Activated CD8-positive, alpha-beta T cell treated with anti-CD3 and anti-CD28 coated beads, Interleukin-2, amount 10 ng/mL, durations not matched to agents 7 days and 5 days (primary cell): ENCODE measurements around the gene TRERF1. TPM values are rescaled to one million over a fixed set of nuclear protein-coding genes. Genes with fewer than 3 reads are reported as not detected.
A peak's percentile ranks its signal among the peaks of the same experiment; 100 is the strongest.

Experiments
- ATAC-seq: fragments of 150-1000 bp; cut with Tn5 transposase; one replicate; pipeline ENCODE4 v1.10.0; 2021; ENCODE audit warnings: moderate library complexity
- CTCF ChIA-PET: fragments of 350-600 bp; sonication (Branson Sonifier 250); formaldehyde crosslinking; loops from one replicate; lab custom pipeline; 2021; ENCODE audit warnings: antibody characterized with exemption; lab: Charles Lee
- POLR2A ChIA-PET: fragments of 350-600 bp; sonication (Branson Sonifier 250); formaldehyde crosslinking; loops from one replicate; lab custom pipeline; 2021; ENCODE audit warnings: antibody characterized with exemption; lab: Charles Lee
- DNase-seq: peaks from one replicate; pipeline ENCODE4 v3.0.0-alpha.2; 2020
- H3K27ac Mint-ChIP-seq: one replicate; pipeline ENCODE4 v1.8.0; 2021; ENCODE audit warnings: mild to moderate bottlenecking, mixed read lengths
- H3K27me3 Mint-ChIP-seq: one replicate; pipeline ENCODE4 v1.8.0; 2021; ENCODE audit warnings: low read depth, mixed read lengths
- H3K36me3 Mint-ChIP-seq: one replicate; pipeline ENCODE4 v1.8.0; 2021; ENCODE audit warnings: low read depth, mixed read lengths
- H3K4me1 Mint-ChIP-seq: one replicate; pipeline ENCODE4 v1.8.0; 2021; ENCODE audit warnings: low read depth, mixed read lengths
- H3K4me3 Mint-ChIP-seq: one replicate; pipeline ENCODE4 v1.8.0; 2021; ENCODE audit warnings: mild to moderate bottlenecking, mixed read lengths
- H3K9me3 Mint-ChIP-seq: one replicate; pipeline ENCODE4 v1.8.0; 2022; ENCODE audit warnings: mixed read lengths; ENCODE audit not compliant: insufficient read depth
- total RNA-seq, 2 experiments: library from RNA; stranded (reverse); gene quantifications; one replicate each; pipeline ENCODE4 v1.2.3, GENCODE V29; 2021

TRERF1 gene
- total RNA-seq, 2 experiments from 2014 or later = 11.3 to 11.8 TPM

- ATAC-seq (peak; percentile 31), DNase-seq (peak; percentile 34)
- H3K27ac Mint-ChIP-seq = peak overlapping the region; percentile 67
- peaks cover 4% of the 10 kb centered on the region for H3K36me3 Mint-ChIP-seq
- ChIA-PET POLR2A (interaction anchor here (0.7 to 1.6 kb wide), 4 partner anchors 13 to 201 kb away, joined by 3 to 6 read pairs (median 4); no protein-coding TSS in a partner anchor), CTCF (interaction anchor here (1.0 to 6.2 kb wide), 4 partner anchors 11 to 143 kb away, joined by 5 to 52 read pairs (median 14); no protein-coding TSS in a partner anchor)
- H3K27me3 Mint-ChIP-seq = no peaks in the 10 kb centered on the region
- no peaks in the 10 kb centered on the region for H3K9me3 Mint-ChIP-seq
- H3K4me1 Mint-ChIP-seq = peaks cover 52% of the 10 kb centered on the region
- H3K4me3 Mint-ChIP-seq = no peak overlapping the region
Observed at GRCh38 chr6:42404484-42404883, 47.2 kb downstream of the TRERF1 start.

- ChIA-PET POLR2A (interaction anchor here (0.7 to 2.5 kb wide), 3 partner anchors 14 to 19 kb away, joined by 3 to 21 read pairs (median 6); no protein-coding TSS in a partner anchor), CTCF (interaction anchor here (1.0 to 6.2 kb wide), 6 partner anchors 12 to 143 kb away, joined by 3 to 52 read pairs (median 8); no protein-coding TSS in a partner anchor)
- Mint-ChIP-seq H3K27ac (peak overlapping the region; percentile 67), H3K27me3 (no peaks in the 10 kb centered on the region), H3K4me3 (no peak overlapping the region), H3K36me3 (peaks cover 4% of the 10 kb centered on the region), H3K4me1 (peaks cover 52% of the 10 kb centered on the region), H3K9me3 (no peaks in the 10 kb centered on the region)
- ATAC-seq (no peak), DNase-seq (no peak)
Observed at GRCh38 chr6:42403831-42404230, 47.9 kb downstream of the TRERF1 start.

DNA sequence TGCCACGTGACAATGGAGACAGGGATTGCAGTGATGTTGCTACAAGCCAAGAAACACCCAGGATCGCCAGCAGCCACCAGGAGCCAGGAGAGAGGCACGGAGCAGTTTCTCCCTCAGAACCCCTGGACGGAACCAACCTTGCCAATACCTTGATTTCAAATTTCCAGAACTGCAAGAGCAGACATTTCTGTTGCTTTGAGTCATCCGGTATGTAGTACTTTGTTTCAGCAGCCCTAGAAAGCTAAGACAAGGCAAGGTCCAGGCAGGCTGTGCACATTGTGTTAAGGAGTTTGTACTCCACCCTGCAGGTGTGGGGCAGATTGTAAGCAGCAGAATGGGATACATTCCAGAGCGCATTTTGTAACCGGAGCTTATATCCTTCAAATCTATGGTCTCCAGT is 48.3 kb downstream of the TRERF1 start:
- ChIA-PET CTCF (interaction anchor here (1.0 to 6.2 kb wide), 7 partner anchors 12 to 144 kb away, joined by 3 to 52 read pairs (median 6); no protein-coding TSS in a partner anchor), POLR2A (interaction anchor here (0.7 to 2.5 kb wide), 4 partner anchors 12 to 19 kb away, joined by 3 to 21 read pairs (median 6); no protein-coding TSS in a partner anchor)
- peaks cover 4% of the 10 kb centered on the region for H3K36me3 Mint-ChIP-seq
- DNase-seq (no peak), ATAC-seq (no peak)
- no peaks in the 10 kb centered on the region for H3K9me3 Mint-ChIP-seq
- peaks cover 52% of the 10 kb centered on the region for H3K4me1 Mint-ChIP-seq
- H3K27ac Mint-ChIP-seq = no peak overlapping the region
- H3K27me3 Mint-ChIP-seq = no peaks in the 10 kb centered on the region
- no peak overlapping the region for H3K4me3 Mint-ChIP-seq

DNA sequence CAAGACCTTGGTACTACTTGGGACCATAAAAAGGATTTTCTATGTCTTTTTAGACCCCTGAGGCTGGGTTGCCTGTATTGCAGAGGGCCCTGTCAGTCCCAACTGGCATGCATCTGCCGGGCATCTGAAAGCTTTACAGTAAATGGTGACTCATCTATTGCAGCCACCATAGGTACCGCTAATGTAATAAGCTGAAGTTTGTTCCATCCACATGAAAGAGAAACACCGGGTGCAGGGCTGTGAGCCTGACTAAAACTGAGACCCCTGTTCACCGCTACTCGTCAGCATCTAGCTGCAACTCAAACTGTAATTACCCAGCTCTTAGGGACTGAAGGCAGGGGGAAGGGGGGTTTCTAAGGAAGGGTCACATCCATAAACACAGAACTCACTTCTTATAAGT is 49.5 kb downstream of the TRERF1 start:
- H3K36me3 Mint-ChIP-seq = peaks cover 4% of the 10 kb centered on the region
- H3K4me3 Mint-ChIP-seq = no peak overlapping the region
- H3K9me3 Mint-ChIP-seq = no peaks in the 10 kb centered on the region
- peak overlapping the region; percentile 47 for H3K27ac Mint-ChIP-seq
- DNase-seq = peak; percentile 68
- ChIA-PET POLR2A (interaction anchor here (0.6 to 2.5 kb wide), 10 partner anchors 10 to 124 kb away, joined by 3 to 21 read pairs (median 4); no protein-coding TSS in a partner anchor), CTCF (interaction anchor here (0.7 to 6.2 kb wide), 10 partner anchors 9 to 145 kb away, joined by 3 to 52 read pairs (median 4); no protein-coding TSS in a partner anchor)
- peak; percentile 88 for ATAC-seq
- H3K4me1 Mint-ChIP-seq = peaks cover 47% of the 10 kb centered on the region
- no peaks in the 10 kb centered on the region for H3K27me3 Mint-ChIP-seq

GRCh38 chr6:42401613-42401951 is 50.1 kb downstream of the TRERF1 start:
- no peak for DNase-seq
- H3K36me3 Mint-ChIP-seq = peaks cover 4% of the 10 kb centered on the region
- no peaks in the 10 kb centered on the region for H3K9me3 Mint-ChIP-seq
- peaks cover 48% of the 10 kb centered on the region for H3K4me1 Mint-ChIP-seq
- ATAC-seq = no peak
- POLR2A ChIA-PET = interaction anchor here (1.1 to 2.5 kb wide), 4 partner anchors 10 to 27 kb away, joined by 3 to 21 read pairs (median 6); no protein-coding TSS in a partner anchor
- H3K27ac Mint-ChIP-seq = no peak overlapping the region
- CTCF ChIA-PET = interaction anchor here (1.6 to 6.2 kb wide), 3 partner anchors 12 to 28 kb away, joined by 6 to 52 read pairs (median 17); no protein-coding TSS in a partner anchor
- no peak overlapping the region for H3K4me3 Mint-ChIP-seq
- no peaks in the 10 kb centered on the region for H3K27me3 Mint-ChIP-seq

- CTCF ChIA-PET = no interaction called here
- no peak overlapping the region for H3K27ac Mint-ChIP-seq
Observed at GRCh38 chr6:42400886-42401612, 50.7 kb downstream of the TRERF1 start.

GRCh38 chr6:42400061-42400760 is 51.5 kb downstream of the TRERF1 start:
- Mint-ChIP-seq H3K27ac (no peak overlapping the region), H3K4me3 (no peak overlapping the region), H3K9me3 (no peaks in the 10 kb centered on the region), H3K4me1 (peaks cover 54% of the 10 kb centered on the region), H3K27me3 (no peaks in the 10 kb centered on the region), H3K36me3 (peaks cover 4% of the 10 kb centered on the region)
- ChIA-PET POLR2A (no interaction called here), CTCF (no interaction called here)
- no peak for ATAC-seq
- DNase-seq = no peak

More at GRCh38 chr6:42400886-42401612, 50.7 kb downstream of the TRERF1 start:
- H3K4me3 Mint-ChIP-seq = no peak overlapping the region
- H3K27me3 Mint-ChIP-seq = no peaks in the 10 kb centered on the region
- H3K4me1 Mint-ChIP-seq = peaks cover 47% of the 10 kb centered on the region
- no peak for ATAC-seq
- no peak for DNase-seq
- no peaks in the 10 kb centered on the region for H3K9me3 Mint-ChIP-seq
- POLR2A ChIA-PET = no interaction called here
- H3K36me3 Mint-ChIP-seq = peaks cover 4% of the 10 kb centered on the region

GRCh38 chr6:42396720-42397119 is 55.0 kb downstream of the TRERF1 start:
- DNase-seq (no peak), ATAC-seq (no peak)
- H3K36me3 Mint-ChIP-seq = no peaks in the 10 kb centered on the region
- no peak overlapping the region for H3K27ac Mint-ChIP-seq
- H3K27me3 Mint-ChIP-seq = no peaks in the 10 kb centered on the region
- ChIA-PET CTCF (interaction anchor here (1.0 to 1.7 kb wide), 2 partner anchors 24 to 151 kb away, joined by 3 to 4 read pairs; no protein-coding TSS in a partner anchor), POLR2A (interaction anchor here (1.5 kb wide), 1 partner anchor 54 kb away, joined by 5 read pairs; the partner anchor contains the start of gene TRERF1)
- H3K9me3 Mint-ChIP-seq = no peaks in the 10 kb centered on the region
- no peak overlapping the region for H3K4me3 Mint-ChIP-seq
- peaks cover 43% of the 10 kb centered on the region for H3K4me1 Mint-ChIP-seq

- Mint-ChIP-seq H3K4me1 (peaks cover 53% of the 10 kb centered on the region), H3K4me3 (no peak overlapping the region), H3K27me3 (no peaks in the 10 kb centered on the region), H3K27ac (no peak overlapping the region), H3K9me3 (no peaks in the 10 kb centered on the region), H3K36me3 (no peaks in the 10 kb centered on the region)
- no peak for DNase-seq
- ChIA-PET CTCF (interaction anchor here (1.2 to 1.7 kb wide), 2 partner anchors 29 to 153 kb away, joined by 4 read pairs; no protein-coding TSS in a partner anchor), POLR2A (interaction anchor here (0.6 to 1.5 kb wide), 2 partner anchors 38 to 56 kb away, joined by 3 to 5 read pairs; partner anchors contain the start of gene TRERF1)
- no peak for ATAC-seq
Observed at GRCh38 chr6:42394881-42395620, 56.7 kb downstream of the TRERF1 start.

DNA sequence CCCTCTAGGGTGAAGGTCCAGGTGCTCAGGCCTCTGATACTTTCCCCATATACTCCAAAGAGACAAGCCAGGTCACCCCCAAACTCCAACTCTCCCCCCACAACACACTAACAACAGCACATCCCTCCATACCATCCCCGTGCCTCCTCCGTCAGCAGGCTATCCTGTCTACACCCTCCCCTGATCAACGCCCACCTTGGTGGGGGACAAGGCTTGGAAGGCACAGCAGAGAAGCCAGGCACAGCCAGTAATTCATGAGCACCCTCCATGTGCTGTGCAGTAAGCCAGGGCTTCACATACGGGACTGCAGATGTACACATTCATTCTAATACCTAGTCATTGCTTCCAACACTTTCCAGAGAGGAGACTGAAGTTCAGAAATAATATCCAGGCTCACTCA is 57.6 kb downstream of the TRERF1 start:
- no peak for DNase-seq
- ChIA-PET CTCF (interaction anchor here (2.9 kb wide), 1 partner anchor 153 kb away, joined by 18 read pairs; no protein-coding TSS in a partner anchor), POLR2A (no interaction called here)
- Mint-ChIP-seq H3K27ac (no peak overlapping the region), H3K27me3 (no peaks in the 10 kb centered on the region), H3K4me3 (no peak overlapping the region), H3K36me3 (no peaks in the 10 kb centered on the region), H3K4me1 (peaks cover 62% of the 10 kb centered on the region), H3K9me3 (no peaks in the 10 kb centered on the region)
- ATAC-seq = no peak

DNA sequence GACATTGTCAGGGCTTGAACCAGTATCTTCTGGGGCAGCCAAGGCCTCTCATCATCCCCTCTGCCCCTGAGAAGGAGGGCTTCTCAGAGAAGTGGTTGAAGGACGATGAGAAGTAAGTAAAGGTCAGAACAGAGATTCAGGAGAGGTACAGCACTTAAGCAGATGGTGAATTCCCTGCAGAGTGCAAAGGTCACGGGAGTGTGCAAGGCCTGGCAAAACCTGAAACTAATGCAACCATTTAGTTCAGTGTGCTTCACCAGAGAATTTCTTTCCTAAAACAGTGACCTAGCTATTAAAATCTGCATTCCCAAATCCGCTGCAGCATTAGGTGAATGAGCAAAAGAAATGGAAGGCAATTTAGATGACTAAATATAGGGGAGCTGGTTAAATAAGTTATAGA is 58.4 kb downstream of the TRERF1 start:
- peaks cover 70% of the 10 kb centered on the region for H3K4me1 Mint-ChIP-seq
- CTCF ChIA-PET = interaction anchor here (2.9 to 7.5 kb wide), 2 partner anchors 11 to 154 kb away, joined by 18 to 52 read pairs; no protein-coding TSS in a partner anchor
- H3K27me3 Mint-ChIP-seq = no peaks in the 10 kb centered on the region
- H3K36me3 Mint-ChIP-seq = peaks cover 5% of the 10 kb centered on the region
- ATAC-seq (no peak), DNase-seq (no peak)
- no peak overlapping the region for H3K4me3 Mint-ChIP-seq
- no peak overlapping the region for H3K27ac Mint-ChIP-seq
- POLR2A ChIA-PET = no interaction called here
- H3K9me3 Mint-ChIP-seq = no peaks in the 10 kb centered on the region
